ENCODE data around the gene NPBWR2.

NPBWR2 gene

GRCh38 chr20:64116541-64117431 is 9.4 kb upstream of the NPBWR2 start:
- DNase-seq = no peak

GRCh38 chr20:64116016-64116415 is 8.7 kb upstream of the NPBWR2 start:
- no peak for DNase-seq

GRCh38 chr20:64115171-64115911 is 8.0 kb upstream of the NPBWR2 start:
- no peak for DNase-seq

GRCh38 chr20:64114356-64114971 is 7.1 kb upstream of the NPBWR2 start:
- no peak for DNase-seq

- no peak for DNase-seq
Observed at GRCh38 chr20:64113796-64114355, 6.5 kb upstream of the NPBWR2 start.

- DNase-seq = no peak
Observed at GRCh38 chr20:64113444-64113775, 6.0 kb upstream of the NPBWR2 start.

- no peak for DNase-seq
Observed at GRCh38 chr20:64112691-64113443, 5.5 kb upstream of the NPBWR2 start.

GRCh38 chr20:64111841-64112641 is 4.7 kb upstream of the NPBWR2 start:
- DNase-seq = no peak

- no peak for DNase-seq
Observed at GRCh38 chr20:64110411-64111068, 3.2 kb upstream of the NPBWR2 start.

- DNase-seq = no peak
Observed at GRCh38 chr20:64109831-64110391, 2.5 kb upstream of the NPBWR2 start.

- no peak for DNase-seq
Observed at GRCh38 chr20:64108731-64109681, 1.6 kb upstream of the NPBWR2 start.

- DNase-seq = peak; percentile 66
Observed at GRCh38 chr20:64107736-64108457, 532 bp upstream of the NPBWR2 start.

GRCh38 chr20:64106435-64106961 is 867 bp downstream of the NPBWR2 start:
- no peak for DNase-seq

- DNase-seq = no peak
Observed at GRCh38 chr20:64105846-64106434, 1.4 kb downstream of the NPBWR2 start.

- no peak for DNase-seq
Observed at GRCh38 chr20:64104667-64105451, 2.5 kb downstream of the NPBWR2 start.

- no peak for DNase-seq
Observed at GRCh38 chr20:64103871-64104666, 3.3 kb downstream of the NPBWR2 start.

Measured in suppressor macrophage treated with lipopolysaccharide for 4 hours (primary cell).